ENCODE data around the gene PCLO. TPM values are rescaled to one million over a fixed set of nuclear protein-coding genes. Genes with fewer than 3 reads are reported as not detected.
A peak's percentile ranks its signal among the peaks of the same experiment; 100 is the strongest.
"Not testable (repeated sequence)": the region's sequence is repeated elsewhere in the genome, so short reads cannot be mapped to it uniquely, and the experiment has no call there.

Gene PCLO
- total and polyA plus RNA-seq, 2 of the 4 experiments (the other 2 are of a cell fraction): under 0.01 to 0.05 TPM

- H3K23ac ChIP-seq (ENCODE audit: low read depth, low read length); in situ Hi-C loops (cut with MboI; ENCODE audit: low sequenced_read_pairs); H2BK120ac ChIP-seq (ENCODE audit: low read depth, low read length); DNase-seq; H3K4ac ChIP-seq (ENCODE audit: low read depth, low read length); BruUV-seq (replicated peaks); H2AK5ac ChIP-seq (ENCODE audit: low read depth, low read length); CTCF ChIA-PET; H3K27ac ChIP-seq (ENCODE audit: insufficient read depth, low read length); intact Hi-C loops (cut with micrococcal nuclease); H2BK5ac ChIP-seq (ENCODE audit: low read depth, low read length, poor library complexity, severe bottlenecking); H3K9me1 ChIP-seq (ENCODE audit: insufficient read depth, low read length); ATAC-seq (ENCODE audit: low read depth); H3K18ac ChIP-seq (ENCODE audit: low read depth, low read length); H3K36me3 ChIP-seq (ENCODE audit: control insufficient read depth, insufficient read depth, low read length); dilution Hi-C loops (cut with HindIII; ENCODE audit: low sequenced_read_pairs, unreplicated experiment); H4K5ac ChIP-seq (ENCODE audit: low read depth, low read length); H3K27me3 ChIP-seq (ENCODE audit: control insufficient read depth, insufficient read depth, low read length); H3K4me3 ChIP-seq (ENCODE audit: insufficient read depth, low read depth, low read length); H2BK15ac ChIP-seq (ENCODE audit: low read depth, low read length); H3K4me1 ChIP-seq (ENCODE audit: control insufficient read depth, insufficient read depth, low read length); H3K14ac ChIP-seq (replicated peaks; ENCODE audit: low read depth, low read length); H3K9me3 ChIP-seq (ENCODE audit: control insufficient read depth, insufficient read depth, low read length); H2AFZ ChIP-seq (replicated peaks; ENCODE audit: low read length, poor library complexity); H3K9ac ChIP-seq (ENCODE audit: low read depth, low read length); H3K56ac ChIP-seq (ENCODE audit: extremely low read depth, insufficient read depth, low read length); H4K91ac ChIP-seq (ENCODE audit: insufficient read depth, low read depth, low read length); H3K79me1 ChIP-seq (ENCODE audit: low read depth in 1 of 2, low read length in 2 of 2); H4K20me1 ChIP-seq (ENCODE audit: insufficient read depth, low read length); H2BK20ac ChIP-seq (ENCODE audit: low read depth, low read length); H4K8ac ChIP-seq (ENCODE audit: low read depth in 2 of 2, low read length in 2 of 2); H2AK9ac ChIP-seq (replicated peaks; ENCODE audit: low read depth, low read length, poor library complexity); H3K4me2 ChIP-seq (ENCODE audit: low read depth, low read length): not testable (repeated sequence)
- TF ChIP-seq MAFK (IDR thresholded peaks at IDR 0.05; ENCODE audit: low read depth, low read length): peak; percentile 41; the same call in 1 of the 2 replicates
- WGBS, 2 experiments (ENCODE audit: extremely low coverage in 2 of 2, insufficient read length in 1 of 2): no CpG with 5 or more reads among the region's 2 CpGs
- POLR2A ChIA-PET (ENCODE audit: unreplicated experiment): interaction anchor here (0.7 kb wide), 1 partner anchor 37 kb away, joined by 3 read pairs; no protein-coding TSS in a partner anchor
Measured at GRCh38 chr7:82901098-82901497, 261.6 kb downstream of the PCLO start.
